ENCODE data around the gene ZDHHC13.

DNA sequence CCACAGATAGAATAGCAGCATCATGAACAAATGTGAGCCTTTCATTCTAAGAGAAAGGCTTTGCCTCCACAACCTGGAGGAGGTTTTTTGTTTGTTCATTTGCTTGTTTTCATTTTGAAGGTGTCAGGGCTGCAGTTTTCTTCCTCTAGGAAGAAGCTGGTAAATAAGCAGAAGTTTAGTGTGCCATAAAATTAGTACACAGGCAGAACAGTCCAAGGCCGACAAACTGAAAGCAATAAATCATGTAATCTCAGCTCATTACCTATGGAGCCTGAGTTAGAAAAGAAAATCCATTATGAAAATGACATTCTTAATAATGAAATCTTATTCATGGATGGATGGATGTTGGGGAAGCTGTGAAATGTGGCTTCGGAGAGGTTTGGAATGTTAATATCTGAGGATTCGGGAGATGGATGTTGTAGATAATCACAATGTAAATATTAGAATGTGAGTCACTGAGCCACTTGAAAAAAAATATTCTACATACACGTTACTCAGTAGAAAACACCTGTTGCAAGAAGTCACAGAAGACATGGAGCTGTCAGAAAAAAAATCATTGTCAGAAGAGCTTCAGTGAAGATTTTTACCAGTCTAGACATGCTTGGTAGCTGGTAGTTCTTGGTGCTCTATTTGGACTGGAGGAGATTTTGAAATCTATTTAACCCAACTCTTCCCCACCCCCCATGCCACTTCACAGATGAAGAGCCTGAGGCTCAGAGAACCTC, 15.0 kb upstream of the ZDHHC13 start:
- TF ChIP-seq, protein P1, sequence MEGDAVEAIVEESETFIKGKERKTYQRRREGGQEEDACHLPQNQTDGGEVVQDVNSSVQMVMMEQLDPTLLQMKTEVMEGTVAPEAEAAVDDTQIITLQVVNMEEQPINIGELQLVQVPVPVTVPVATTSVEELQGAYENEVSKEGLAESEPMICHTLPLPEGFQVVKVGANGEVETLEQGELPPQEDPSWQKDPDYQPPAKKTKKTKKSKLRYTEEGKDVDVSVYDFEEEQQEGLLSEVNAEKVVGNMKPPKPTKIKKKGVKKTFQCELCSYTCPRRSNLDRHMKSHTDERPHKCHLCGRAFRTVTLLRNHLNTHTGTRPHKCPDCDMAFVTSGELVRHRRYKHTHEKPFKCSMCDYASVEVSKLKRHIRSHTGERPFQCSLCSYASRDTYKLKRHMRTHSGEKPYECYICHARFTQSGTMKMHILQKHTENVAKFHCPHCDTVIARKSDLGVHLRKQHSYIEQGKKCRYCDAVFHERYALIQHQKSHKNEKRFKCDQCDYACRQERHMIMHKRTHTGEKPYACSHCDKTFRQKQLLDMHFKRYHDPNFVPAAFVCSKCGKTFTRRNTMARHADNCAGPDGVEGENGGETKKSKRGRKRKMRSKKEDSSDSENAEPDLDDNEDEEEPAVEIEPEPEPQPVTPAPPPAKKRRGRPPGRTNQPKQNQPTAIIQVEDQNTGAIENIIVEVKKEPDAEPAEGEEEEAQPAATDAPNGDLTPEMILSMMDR (IDR thresholded peaks at IDR 0.05) = no peak
- no peak for TF ChIP-seq EP300 (IDR thresholded peaks at IDR 0.05)
